ENCODE data around the gene TSHZ2.

TSHZ2 gene

DNA sequence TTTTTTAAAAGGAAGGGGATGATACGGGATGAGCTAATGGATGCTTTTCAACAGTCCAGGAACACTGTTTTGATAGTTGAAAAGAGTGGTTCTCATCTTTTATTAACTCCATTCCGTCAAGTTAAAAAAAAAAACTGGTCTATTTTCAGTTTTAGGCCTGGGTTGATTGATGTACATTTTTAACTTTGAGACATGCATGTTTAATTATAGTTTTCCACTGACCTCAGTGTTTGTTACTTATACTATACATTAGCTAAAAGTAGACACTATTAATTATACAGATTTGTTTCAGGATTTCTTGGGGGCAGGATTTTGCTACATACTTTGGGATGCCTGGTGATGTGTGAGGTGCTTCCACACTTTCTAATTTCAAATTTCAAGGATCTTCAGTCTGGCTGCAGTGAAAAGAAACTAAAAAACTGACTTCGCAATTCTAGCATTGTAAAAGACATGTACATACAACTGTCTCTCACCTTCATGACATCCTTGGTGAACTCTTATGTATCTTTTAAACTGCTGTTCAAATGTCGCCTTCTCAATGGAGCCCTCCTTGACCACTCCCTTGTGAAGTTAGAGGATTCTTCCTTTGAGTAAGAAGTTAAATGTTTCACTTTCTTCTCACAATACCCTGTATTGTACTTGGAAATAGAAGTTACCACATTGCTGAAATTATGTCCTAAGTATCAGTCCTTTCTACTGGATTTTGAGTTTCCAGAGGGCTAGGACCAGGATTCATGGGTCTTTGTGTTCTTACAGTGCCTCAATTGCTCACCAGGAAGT is 101.7 kb downstream of the TSHZ2 start:
- no peak overlapping the region for H3K9ac ChIP-seq (ENCODE audit: low read depth, low read length)
- no peak overlapping the region for H3K27ac ChIP-seq (ENCODE audit: low read length)
- H3K36me3 ChIP-seq (ENCODE audit: insufficient read depth, low read depth, low read length), result no peaks in the 10 kb centered on the region
- H3K4me3 ChIP-seq (ENCODE audit: low read length), result no peak overlapping the region
- H3K4me1 ChIP-seq (ENCODE audit: insufficient read depth, low read length), result no peaks in the 10 kb centered on the region
- no peaks in the 10 kb centered on the region for H3K9me3 ChIP-seq (ENCODE audit: insufficient read depth, low read depth, low read length)
- H3K27me3 ChIP-seq (ENCODE audit: insufficient read depth, low read length), result no peaks in the 10 kb centered on the region

DNA sequence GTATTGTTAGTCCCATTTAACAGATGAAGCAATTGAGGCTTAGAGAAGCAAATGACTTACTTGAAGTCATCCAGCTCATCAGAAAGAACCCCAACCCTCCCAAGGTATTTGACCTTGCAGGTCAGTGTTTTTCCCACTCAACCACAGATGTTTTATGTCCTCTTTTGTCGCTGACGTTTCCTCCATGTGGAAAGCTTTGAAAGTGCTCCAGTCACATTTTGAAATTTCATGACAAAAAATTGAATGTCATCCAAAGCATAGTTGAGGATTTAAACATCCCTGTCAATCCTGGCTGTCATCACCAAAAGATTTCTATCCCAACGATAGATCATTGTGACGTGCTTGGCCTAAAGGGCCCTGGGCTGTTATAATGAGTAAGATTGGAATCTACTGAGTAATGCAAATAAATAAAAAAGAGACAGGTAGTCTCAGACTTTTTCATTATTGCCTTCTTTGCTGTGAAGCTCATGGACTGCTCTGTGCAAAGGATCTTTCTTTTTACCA is 102.7 kb downstream of the TSHZ2 start:
- H3K27me3 ChIP-seq (ENCODE audit: insufficient read depth, low read length), result no peaks in the 10 kb centered on the region
- H3K9me3 ChIP-seq (ENCODE audit: insufficient read depth, low read depth, low read length), result no peaks in the 10 kb centered on the region
- no peak overlapping the region for H3K9ac ChIP-seq (ENCODE audit: low read depth, low read length)
- no peaks in the 10 kb centered on the region for H3K4me1 ChIP-seq (ENCODE audit: insufficient read depth, low read length)
- H3K4me3 ChIP-seq (ENCODE audit: low read length), result no peak overlapping the region
- no peak overlapping the region for H3K27ac ChIP-seq (ENCODE audit: low read length)
- no peaks in the 10 kb centered on the region for H3K36me3 ChIP-seq (ENCODE audit: insufficient read depth, low read depth, low read length)

DNA sequence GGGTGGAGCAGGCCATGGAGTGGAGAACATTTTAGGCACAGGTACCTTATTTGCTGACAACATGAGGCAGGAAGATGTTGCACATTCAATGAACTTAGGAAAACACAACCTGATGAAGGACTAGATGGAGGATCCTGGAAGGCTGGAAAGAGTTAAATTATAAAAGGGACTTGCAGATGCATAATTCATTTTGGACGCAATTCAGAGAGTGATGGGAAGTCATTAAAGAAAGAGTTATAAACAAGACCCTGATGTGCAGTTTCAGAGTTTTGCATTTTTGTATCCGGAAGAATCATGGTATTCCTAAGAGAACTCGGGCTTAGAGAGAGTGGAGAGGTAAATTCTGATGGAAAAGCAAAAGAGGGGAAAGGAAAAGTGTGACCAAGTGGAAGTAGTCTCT is 104.5 kb downstream of the TSHZ2 start:
- no peaks in the 10 kb centered on the region for H3K9me3 ChIP-seq (ENCODE audit: insufficient read depth, low read depth, low read length)
- no peak overlapping the region for H3K27ac ChIP-seq (ENCODE audit: low read length)
- H3K4me1 ChIP-seq (ENCODE audit: insufficient read depth, low read length), result peaks cover 4% of the 10 kb centered on the region
- no peaks in the 10 kb centered on the region for H3K27me3 ChIP-seq (ENCODE audit: insufficient read depth, low read length)
- H3K36me3 ChIP-seq (ENCODE audit: insufficient read depth, low read depth, low read length), result no peaks in the 10 kb centered on the region
- H3K4me3 ChIP-seq (ENCODE audit: low read length), result no peak overlapping the region
- no peak overlapping the region for H3K9ac ChIP-seq (ENCODE audit: low read depth, low read length)

DNA sequence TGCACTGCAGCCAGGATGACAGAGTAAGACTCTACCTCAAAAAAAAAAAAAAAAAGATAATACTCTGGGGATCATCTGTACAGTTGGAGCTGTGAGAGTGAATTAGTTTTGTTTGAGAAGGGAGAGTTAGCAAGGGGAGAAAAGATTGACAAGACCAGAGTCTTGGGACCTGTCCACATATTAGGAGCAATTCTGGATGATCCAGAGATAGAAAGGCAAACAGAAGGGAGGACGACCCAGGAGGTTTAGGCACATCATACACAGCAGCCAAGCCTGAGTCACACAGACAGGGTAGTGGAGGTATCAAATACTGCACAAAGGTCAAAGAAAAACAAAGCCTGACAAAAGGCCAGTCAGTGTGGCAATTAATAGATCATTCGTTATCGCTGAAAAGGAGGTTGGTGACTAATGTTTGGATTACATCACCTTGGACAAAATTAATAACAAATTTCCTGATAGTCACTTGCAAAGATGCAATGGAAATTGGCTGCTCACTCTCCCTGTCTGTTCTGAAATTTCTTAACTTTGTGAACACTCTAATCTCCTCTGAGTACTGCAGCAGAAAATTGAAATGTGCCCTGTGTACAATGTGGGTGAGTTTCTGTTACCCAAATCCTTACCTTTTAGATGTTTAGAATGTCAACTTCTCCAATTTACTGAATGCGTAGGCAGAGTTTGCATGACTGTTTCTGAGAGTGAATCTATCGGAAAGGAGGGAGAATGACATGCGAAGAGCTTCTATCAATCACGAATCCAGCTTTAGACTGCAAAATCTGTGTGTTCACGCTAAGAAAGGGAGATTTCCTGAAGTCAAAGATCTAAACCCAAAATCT is 105.4 kb downstream of the TSHZ2 start:
- H3K27me3 ChIP-seq (ENCODE audit: insufficient read depth, low read length), result no peaks in the 10 kb centered on the region
- peaks cover 13% of the 10 kb centered on the region for H3K4me1 ChIP-seq (ENCODE audit: insufficient read depth, low read length)
- no peaks in the 10 kb centered on the region for H3K36me3 ChIP-seq (ENCODE audit: insufficient read depth, low read depth, low read length)
- no peak overlapping the region for H3K4me3 ChIP-seq (ENCODE audit: low read length)
- H3K27ac ChIP-seq (ENCODE audit: low read length), result no peak overlapping the region
- no peaks in the 10 kb centered on the region for H3K9me3 ChIP-seq (ENCODE audit: insufficient read depth, low read depth, low read length)
- H3K9ac ChIP-seq (ENCODE audit: low read depth, low read length), result no peak overlapping the region

DNA sequence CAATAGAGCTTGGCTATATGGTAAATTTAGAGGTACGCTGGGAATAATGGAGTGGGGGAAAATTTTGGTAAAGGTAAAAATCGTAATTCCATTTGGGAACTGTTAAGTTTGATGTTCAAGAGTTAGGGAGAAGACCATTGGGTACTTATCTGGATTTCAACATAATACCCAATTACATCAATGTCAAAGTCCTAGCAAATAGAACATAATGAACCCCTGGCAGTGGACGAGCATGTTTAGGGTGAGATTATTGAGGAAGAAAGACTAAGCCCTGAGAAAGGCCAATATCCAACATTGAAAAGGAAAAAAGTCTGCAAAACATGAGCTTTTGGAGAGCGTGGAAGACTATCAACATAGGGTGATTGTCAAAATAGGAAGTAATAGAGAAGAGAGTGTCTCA is 106.6 kb downstream of the TSHZ2 start:
- peaks cover 13% of the 10 kb centered on the region for H3K4me1 ChIP-seq (ENCODE audit: insufficient read depth, low read length)
- no peaks in the 10 kb centered on the region for H3K9me3 ChIP-seq (ENCODE audit: insufficient read depth, low read depth, low read length)
- no peaks in the 10 kb centered on the region for H3K27me3 ChIP-seq (ENCODE audit: insufficient read depth, low read length)
- no peak overlapping the region for H3K9ac ChIP-seq (ENCODE audit: low read depth, low read length)
- no peak overlapping the region for H3K27ac ChIP-seq (ENCODE audit: low read length)
- H3K4me3 ChIP-seq (ENCODE audit: low read length), result no peak overlapping the region
- no peaks in the 10 kb centered on the region for H3K36me3 ChIP-seq (ENCODE audit: insufficient read depth, low read depth, low read length)

DNA sequence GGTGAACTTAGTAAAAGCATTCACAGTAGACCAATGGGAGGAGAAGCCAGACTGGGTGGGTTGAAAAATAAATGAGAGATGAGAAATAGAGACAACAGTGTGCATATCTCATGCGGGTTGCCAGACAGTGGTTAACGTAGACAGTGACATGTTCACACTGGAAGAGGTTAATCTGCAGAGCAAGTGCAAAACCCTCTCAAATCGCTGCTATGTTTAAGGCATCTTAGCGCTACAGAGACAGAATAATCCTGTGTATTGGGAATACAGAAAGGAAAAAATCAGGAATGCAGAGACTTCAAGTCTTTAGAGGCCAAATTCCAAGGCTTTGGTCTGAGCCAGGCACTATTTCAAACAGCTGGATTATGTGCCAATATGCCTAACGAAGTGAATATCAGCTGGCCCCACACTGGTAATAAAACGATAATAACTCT is 107.1 kb downstream of the TSHZ2 start:
- Histone ChIP-seq H3K27me3 (ENCODE audit: insufficient read depth, low read length) (no peaks in the 10 kb centered on the region), H3K9me3 (ENCODE audit: insufficient read depth, low read depth, low read length) (no peaks in the 10 kb centered on the region), H3K36me3 (ENCODE audit: insufficient read depth, low read depth, low read length) (no peaks in the 10 kb centered on the region), H3K4me1 (ENCODE audit: insufficient read depth, low read length) (peaks cover 13% of the 10 kb centered on the region), H3K9ac (ENCODE audit: low read depth, low read length) (no peak overlapping the region), H3K27ac (ENCODE audit: low read length) (no peak overlapping the region), H3K4me3 (ENCODE audit: low read length) (no peak overlapping the region)

DNA sequence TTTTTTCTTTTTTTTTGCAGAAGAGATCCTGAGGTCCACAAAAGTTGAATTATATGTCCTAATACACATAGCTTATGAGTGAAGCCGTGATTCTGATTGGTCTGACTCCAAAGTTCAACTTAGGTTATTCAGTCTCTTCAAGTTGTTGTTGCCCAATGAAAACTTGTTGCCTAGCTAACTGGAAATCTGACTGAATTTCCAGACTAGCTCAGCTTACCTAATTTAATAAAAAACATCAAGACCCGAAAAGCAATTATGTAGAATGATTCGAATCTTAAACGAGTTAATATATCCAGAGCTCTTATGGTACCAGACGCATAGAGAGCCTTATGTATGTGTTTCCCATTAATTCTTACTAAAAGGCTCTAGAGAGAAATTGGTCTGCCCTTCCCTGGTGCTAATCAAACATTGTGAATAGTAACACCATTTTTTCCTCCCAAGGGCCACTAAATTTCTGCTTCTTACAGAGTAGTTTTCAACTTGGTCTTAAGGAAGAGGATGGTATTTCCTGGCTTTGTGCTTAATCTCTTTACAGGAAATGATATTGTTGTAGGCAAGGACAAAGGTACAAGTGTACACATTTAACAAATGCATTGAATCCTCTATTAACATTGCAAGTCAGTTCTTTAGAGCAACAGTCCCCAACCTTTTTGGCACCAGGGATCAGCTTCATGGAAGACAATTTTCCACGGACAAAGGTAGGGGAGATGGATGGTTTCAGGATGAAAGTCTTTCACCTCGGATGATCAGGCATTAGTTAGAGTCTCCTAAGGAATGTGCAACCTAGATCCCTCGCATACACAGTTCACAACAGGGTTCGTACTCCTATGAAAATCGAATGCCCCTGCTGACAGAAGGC is 107.9 kb downstream of the TSHZ2 start:
- Histone ChIP-seq H3K4me1 (ENCODE audit: insufficient read depth, low read length) (peaks cover 13% of the 10 kb centered on the region), H3K9me3 (ENCODE audit: insufficient read depth, low read depth, low read length) (no peaks in the 10 kb centered on the region), H3K27ac (ENCODE audit: low read length) (no peak overlapping the region)

DNA sequence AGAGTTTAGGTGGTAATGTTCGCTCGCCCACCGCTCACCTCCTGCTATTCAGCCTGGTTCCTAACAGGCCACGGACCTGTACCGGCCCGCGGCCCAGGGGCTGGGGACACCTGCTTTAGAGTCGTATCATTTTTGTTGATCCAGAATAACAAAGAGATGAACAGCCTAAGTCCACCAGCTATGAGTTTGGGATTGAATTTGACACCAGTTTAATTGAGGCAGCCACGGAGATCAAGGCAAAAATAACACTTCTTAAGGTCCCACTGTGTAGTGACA is 108.5 kb downstream of the TSHZ2 start:
- H3K9me3 ChIP-seq (ENCODE audit: insufficient read depth, low read depth, low read length), result no peaks in the 10 kb centered on the region
- H3K4me3 ChIP-seq (ENCODE audit: low read length), result no peak overlapping the region
- H3K27me3 ChIP-seq (ENCODE audit: insufficient read depth, low read length), result no peaks in the 10 kb centered on the region
- peaks cover 13% of the 10 kb centered on the region for H3K4me1 ChIP-seq (ENCODE audit: insufficient read depth, low read length)
- no peak overlapping the region for H3K9ac ChIP-seq (ENCODE audit: low read depth, low read length)
- H3K27ac ChIP-seq (ENCODE audit: low read length), result no peak overlapping the region
- no peaks in the 10 kb centered on the region for H3K36me3 ChIP-seq (ENCODE audit: insufficient read depth, low read depth, low read length)

More for the DNA sequence above, 107.9 kb downstream of the TSHZ2 start:
- Histone ChIP-seq H3K36me3 (ENCODE audit: insufficient read depth, low read depth, low read length) (no peaks in the 10 kb centered on the region), H3K4me3 (ENCODE audit: low read length) (no peak overlapping the region), H3K27me3 (ENCODE audit: insufficient read depth, low read length) (no peaks in the 10 kb centered on the region), H3K9ac (ENCODE audit: low read depth, low read length) (no peak overlapping the region)

DNA sequence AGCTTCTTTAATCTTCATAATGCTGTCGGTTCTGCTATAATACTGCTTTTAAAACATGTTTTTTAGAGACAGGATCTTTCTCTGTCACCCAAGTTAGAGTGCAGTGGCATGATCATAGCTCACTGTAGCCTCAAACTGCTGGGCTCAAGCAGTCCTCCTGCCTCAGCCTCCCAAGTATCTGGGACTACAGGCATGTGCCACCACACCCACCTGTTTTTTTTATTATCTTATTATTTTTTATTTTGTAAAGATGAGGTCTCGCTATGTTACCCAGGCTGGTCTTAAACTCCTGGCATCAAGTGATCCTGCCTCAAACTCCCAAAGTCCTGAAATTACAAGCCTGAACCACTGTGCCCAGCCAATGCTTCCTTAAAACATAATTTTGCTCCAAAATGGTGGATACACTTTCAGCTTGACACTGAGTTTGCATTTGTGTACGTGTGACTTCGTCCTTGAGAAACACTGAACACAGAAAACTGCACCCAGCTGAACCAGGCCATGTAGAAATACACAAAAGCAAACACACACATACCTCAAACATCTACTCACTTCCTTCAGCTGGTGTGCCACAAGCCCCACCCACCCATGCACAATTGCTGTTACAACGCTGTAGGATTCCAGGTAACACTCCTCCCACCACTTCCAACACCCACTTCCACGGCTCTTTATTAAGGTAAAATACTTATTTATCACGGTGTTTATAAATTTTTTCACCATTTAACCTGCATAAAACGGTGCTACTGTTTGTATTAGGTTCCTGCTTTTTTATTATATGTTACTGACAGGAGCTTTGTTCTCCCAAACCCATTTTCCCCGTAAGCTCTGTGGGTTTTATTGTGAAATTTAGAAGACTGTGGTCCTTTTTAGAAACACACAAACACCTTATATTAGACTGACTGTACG is 109.1 kb downstream of the TSHZ2 start:
- Histone ChIP-seq H3K27me3 (ENCODE audit: insufficient read depth, low read length) (no peaks in the 10 kb centered on the region), H3K36me3 (ENCODE audit: insufficient read depth, low read depth, low read length) (no peaks in the 10 kb centered on the region)

DNA sequence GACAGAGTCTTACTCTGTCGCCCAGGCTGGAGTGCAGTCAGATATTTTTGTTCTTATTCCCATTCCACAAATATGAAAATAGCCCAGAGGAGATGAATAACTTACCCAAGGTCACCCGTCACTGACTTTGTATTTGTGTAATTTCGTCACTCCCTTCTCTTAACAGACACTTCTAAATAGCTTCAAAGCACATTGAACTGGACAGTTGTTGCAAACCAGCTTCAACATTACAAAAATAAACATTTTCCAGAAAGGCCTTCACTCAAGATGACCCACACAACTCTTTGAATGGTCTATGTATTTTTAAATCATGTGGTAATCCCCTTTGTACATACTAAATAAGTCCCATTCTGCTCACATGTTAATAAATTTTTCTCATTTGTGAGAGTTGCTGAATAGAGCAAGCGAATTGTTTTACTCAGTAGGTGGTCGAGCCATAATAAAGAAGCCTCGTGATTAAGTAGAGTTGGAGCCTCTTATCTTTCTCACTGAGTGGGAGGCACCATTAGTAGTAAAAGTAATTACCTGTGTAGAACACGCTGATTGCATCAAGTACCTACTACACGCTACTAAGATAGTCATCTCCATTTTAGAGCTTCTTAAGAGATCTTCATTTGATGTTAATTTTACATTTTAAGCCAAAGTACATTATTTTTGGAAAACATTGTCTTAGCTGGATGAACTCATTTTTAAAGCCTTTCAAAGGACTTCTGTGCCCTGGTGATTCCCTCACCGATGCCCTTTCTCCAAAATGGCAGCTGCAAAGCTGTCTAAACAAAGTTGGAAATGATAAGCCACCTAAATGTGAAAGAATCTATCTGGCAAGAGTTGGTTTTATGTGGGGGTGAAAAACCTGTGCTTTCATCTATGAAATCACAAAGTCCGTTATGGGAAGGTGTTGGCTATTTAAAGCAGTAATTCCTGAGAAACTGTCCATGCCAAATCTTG is 110.0 kb downstream of the TSHZ2 start:
- no peaks in the 10 kb centered on the region for H3K36me3 ChIP-seq (ENCODE audit: insufficient read depth, low read depth, low read length)
- H3K27me3 ChIP-seq (ENCODE audit: insufficient read depth, low read length), result no peaks in the 10 kb centered on the region
- no peak overlapping the region for H3K9ac ChIP-seq (ENCODE audit: low read depth, low read length)
- H3K9me3 ChIP-seq (ENCODE audit: insufficient read depth, low read depth, low read length), result no peaks in the 10 kb centered on the region
- H3K4me3 ChIP-seq (ENCODE audit: low read length), result no peak overlapping the region
- peaks cover 13% of the 10 kb centered on the region for H3K4me1 ChIP-seq (ENCODE audit: insufficient read depth, low read length)
- H3K27ac ChIP-seq (ENCODE audit: low read length), result no peak overlapping the region

More for the DNA sequence above, 109.1 kb downstream of the TSHZ2 start:
- no peak overlapping the region for H3K9ac ChIP-seq (ENCODE audit: low read depth, low read length)
- H3K27ac ChIP-seq (ENCODE audit: low read length), result no peak overlapping the region
- H3K9me3 ChIP-seq (ENCODE audit: insufficient read depth, low read depth, low read length), result no peaks in the 10 kb centered on the region
- H3K4me3 ChIP-seq (ENCODE audit: low read length), result no peak overlapping the region
- H3K4me1 ChIP-seq (ENCODE audit: insufficient read depth, low read length), result peaks cover 13% of the 10 kb centered on the region

All from iPS-20b (cell line).